ENCODE results near the gene SLC6A4.

Gene SLC6A4

GRCh38 chr17:30236766-30237165, 1.3 kb upstream of the SLC6A4 start:
- H3K4me3 ChIP-seq (ENCODE audit: control insufficient read depth, low read depth, low read length) = no peak overlapping the region
- peak; percentile 54 for TF ChIP-seq CTCF (IDR thresholded peaks at IDR 0.05; ENCODE audit: control insufficient read depth, insufficient read depth, low read depth, low read length, missing control alignments)
- no peak for DNase-seq (ENCODE audit: low read depth)

- TF ChIP-seq CTCF (IDR thresholded peaks at IDR 0.05; ENCODE audit: control insufficient read depth, insufficient read depth, low read depth, low read length, missing control alignments) = no peak
- DNase-seq (ENCODE audit: low read depth) = no peak
- peak overlapping the region; percentile 47 for H3K4me3 ChIP-seq (ENCODE audit: control insufficient read depth, low read depth, low read length)
Measured at GRCh38 chr17:30236297-30236624, 764 bp upstream of the SLC6A4 start.

- no peak for TF ChIP-seq CTCF (IDR thresholded peaks at IDR 0.05; ENCODE audit: control insufficient read depth, insufficient read depth, low read depth, low read length, missing control alignments)
- H3K4me3 ChIP-seq (ENCODE audit: control insufficient read depth, low read depth, low read length) = no peak overlapping the region; the same call in 1 of the 2 replicates
- DNase-seq (ENCODE audit: low read depth) = no peak
Measured at GRCh38 chr17:30234964-30235363, 533 bp downstream of the SLC6A4 start.

- TF ChIP-seq CTCF (IDR thresholded peaks at IDR 0.05; ENCODE audit: control insufficient read depth, insufficient read depth, low read depth, low read length, missing control alignments) = no peak
- no peak for DNase-seq (ENCODE audit: low read depth)
- no peak overlapping the region for H3K4me3 ChIP-seq (ENCODE audit: control insufficient read depth, low read depth, low read length)
Measured at GRCh38 chr17:30234296-30234695, 1.2 kb downstream of the SLC6A4 start.

- no peak overlapping the region for H3K4me3 ChIP-seq (ENCODE audit: control insufficient read depth, low read depth, low read length)
- DNase-seq (ENCODE audit: low read depth) = no peak
- no peak for TF ChIP-seq CTCF (IDR thresholded peaks at IDR 0.05; ENCODE audit: control insufficient read depth, insufficient read depth, low read depth, low read length, missing control alignments)
Measured at GRCh38 chr17:30232824-30233427, 2.6 kb downstream of the SLC6A4 start.

- no peak overlapping the region for H3K4me3 ChIP-seq (ENCODE audit: control insufficient read depth, low read depth, low read length)
- no peak for TF ChIP-seq CTCF (IDR thresholded peaks at IDR 0.05; ENCODE audit: control insufficient read depth, insufficient read depth, low read depth, low read length, missing control alignments)
Measured at GRCh38 chr17:30232015-30232823, 3.3 kb downstream of the SLC6A4 start.

More at GRCh38 chr17:30232015-30232823, 3.3 kb downstream of the SLC6A4 start:
- DNase-seq (ENCODE audit: low read depth) = no peak

All from AG09309 (cell line).